OCI-LY7 (cell line): Measurements from ENCODE around the gene RNF223. TPM values are rescaled to one million over a fixed set of nuclear protein-coding genes. Genes with fewer than 3 reads are reported as not detected.

Experiments used
- BruUV-seq: library from RNA; stranded (reverse); fragments of 400-500 nt; replicated peaks from 2 replicates; lab custom pipeline; 2021; lab: Mats Ljungman, UMichigan
- CTCF ChIA-PET: fragments of 300-600 bp; sonication (Branson Sonifier 250); formaldehyde crosslinking; loops from one replicate; lab custom pipeline; 2022; ENCODE audit warnings: antibody characterized with exemption; ENCODE audit not compliant: unreplicated experiment; lab: Charles Lee
- POLR2A ChIA-PET: fragments of 300-600 bp; sonication (Branson Sonifier 250); formaldehyde crosslinking; loops from one replicate; lab custom pipeline; 2022; ENCODE audit warnings: antibody characterized with exemption; lab: Charles Lee
- DNase-seq: peaks from one replicate; pipeline ENCODE4 v3.0.0-alpha.2; 2015; ENCODE audit warnings: low spot score
- H2AFZ ChIP-seq: fragments of 200-600 bp; sonication (generic), shearing (Covaris generic); 2 replicates; pipeline ENCODE4 v1.6.1; 2014; ENCODE audit warnings: mild to moderate bottlenecking, antibody characterized with exemption, low read length, moderate library complexity
- H3K27ac ChIP-seq: fragments of 200-600 bp; sonication (generic); 2 replicates; pipeline ENCODE4 v1.5.1; 2014; ENCODE audit warnings: mixed run types, low read depth, mild to moderate bottlenecking, moderate library complexity, low read length, inconsistent platforms; ENCODE audit not compliant: poor library complexity, severe bottlenecking
- H3K36me3 ChIP-seq: fragments of 200-600 bp; sonication (generic); 2 replicates; pipeline ENCODE4 v1.6.1; 2014; ENCODE audit warnings: mild to moderate bottlenecking, antibody characterized with exemption, low read length, moderate library complexity, mixed read lengths; ENCODE audit not compliant: insufficient read depth
- H3K4me1 ChIP-seq: fragments of 200-600 bp; sonication (generic); 2 replicates; pipeline ENCODE4 v1.5.1; 2014; ENCODE audit warnings: mild to moderate bottlenecking, low read length; ENCODE audit not compliant: insufficient read depth, poor library complexity, severe bottlenecking
- H3K4me2 ChIP-seq: fragments of 200-600 bp; sonication (generic); 2 replicates; pipeline ENCODE4 v1.6.1; 2014; ENCODE audit warnings: mild to moderate bottlenecking, low read length
- H3K4me3 ChIP-seq: fragments of 200-600 bp; sonication (generic); 2 replicates; pipeline ENCODE4 v1.5.1; 2014; ENCODE audit warnings: mild to moderate bottlenecking, low read depth, low read length; ENCODE audit not compliant: poor library complexity, severe bottlenecking
- H3K79me2 ChIP-seq: fragments of 200-600 bp; sonication (generic); 2 replicates; pipeline ENCODE4 v1.6.1; 2016; ENCODE audit warnings: low read depth, mild to moderate bottlenecking, low read length, moderate library complexity, mixed read lengths; ENCODE audit not compliant: insufficient read depth
- H3K9me2 ChIP-seq: fragments of 200-600 bp; sonication (generic); 2 replicates; pipeline ENCODE4 v1.6.1; 2016; ENCODE audit warnings: mild to moderate bottlenecking, low read length, mixed read lengths; ENCODE audit not compliant: insufficient read depth
- H3K9me3 ChIP-seq: fragments of 200-600 bp; sonication (generic); 2 replicates; pipeline ENCODE4 v1.6.1; 2014; ENCODE audit warnings: mild to moderate bottlenecking, mixed run types, low read length, mixed read lengths
- H4K20me1 ChIP-seq: fragments of 200-600 bp; sonication (generic); 2 replicates; pipeline ENCODE4 v1.6.1; 2014; ENCODE audit warnings: mild to moderate bottlenecking, antibody characterized with exemption, low read length, moderate library complexity, mixed read lengths; ENCODE audit not compliant: insufficient read depth
- EZH2phosphoT487 ChIP-seq: fragments of 200-600 bp; sonication (generic); IDR thresholded peaks from 2 replicates; pipeline ENCODE4 v1.6.1; 2018; ENCODE audit warnings: low read depth, borderline replicate concordance, mild to moderate bottlenecking, mixed run types, antibody characterized with exemption, low read length, moderate library complexity, mixed read lengths
- intact Hi-C: fragments of 100-400 bp; cut with micrococcal nuclease; formaldehyde crosslinking; loops from one replicate; pipeline ENCODE4 v1.10.0; 2022; ENCODE audit not compliant: unreplicated experiment
- total RNA-seq, 2 experiments: library from RNA; depleted of rRNA in 1 of 2; stranded (reverse); fragments of >200 nt in 1 of 2; shearing (Covaris generic) in 1 of 2; gene quantifications; 2 replicates each; pipeline ENCODE4 v1.2.3, GENCODE V29; 2014 to 2022
- TF ChIP-seq, protein P1 (sequence below): fragments of 200-600 bp; sonication (generic); conservative IDR thresholded peaks from 2 replicates; pipeline ENCODE4 v1.5.1; 2014; ENCODE audit warnings: mild to moderate bottlenecking, antibody characterized with exemption, low read length, moderate library complexity, mixed read lengths

The RNF223 gene
- total RNA-seq, 2 experiments from 2014 or later, result not detected

GRCh38 chr1:1024771-1025699 lies 49.1 kb downstream of the RNF223 start:
- no peak for TF ChIP-seq EZH2phosphoT487
- TF ChIP-seq, protein P1, sequence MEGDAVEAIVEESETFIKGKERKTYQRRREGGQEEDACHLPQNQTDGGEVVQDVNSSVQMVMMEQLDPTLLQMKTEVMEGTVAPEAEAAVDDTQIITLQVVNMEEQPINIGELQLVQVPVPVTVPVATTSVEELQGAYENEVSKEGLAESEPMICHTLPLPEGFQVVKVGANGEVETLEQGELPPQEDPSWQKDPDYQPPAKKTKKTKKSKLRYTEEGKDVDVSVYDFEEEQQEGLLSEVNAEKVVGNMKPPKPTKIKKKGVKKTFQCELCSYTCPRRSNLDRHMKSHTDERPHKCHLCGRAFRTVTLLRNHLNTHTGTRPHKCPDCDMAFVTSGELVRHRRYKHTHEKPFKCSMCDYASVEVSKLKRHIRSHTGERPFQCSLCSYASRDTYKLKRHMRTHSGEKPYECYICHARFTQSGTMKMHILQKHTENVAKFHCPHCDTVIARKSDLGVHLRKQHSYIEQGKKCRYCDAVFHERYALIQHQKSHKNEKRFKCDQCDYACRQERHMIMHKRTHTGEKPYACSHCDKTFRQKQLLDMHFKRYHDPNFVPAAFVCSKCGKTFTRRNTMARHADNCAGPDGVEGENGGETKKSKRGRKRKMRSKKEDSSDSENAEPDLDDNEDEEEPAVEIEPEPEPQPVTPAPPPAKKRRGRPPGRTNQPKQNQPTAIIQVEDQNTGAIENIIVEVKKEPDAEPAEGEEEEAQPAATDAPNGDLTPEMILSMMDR, result no peak
- H3K9me2 ChIP-seq, result no peaks in the 10 kb centered on the region
- no peak overlapping the region for H3K4me3 ChIP-seq
- intact Hi-C loops, result no loop called here
- no peak overlapping the region for H3K4me2 ChIP-seq
- H3K9me3 ChIP-seq, result no peaks in the 10 kb centered on the region
- H4K20me1 ChIP-seq, result no peaks in the 10 kb centered on the region
- no peak overlapping the region for H2AFZ ChIP-seq
- H3K27ac ChIP-seq, result no peak overlapping the region
- BruUV-seq, result no TSS peak
- ChIA-PET CTCF (no interaction called here), POLR2A (no interaction called here)
- H3K79me2 ChIP-seq, result no peaks in the 10 kb centered on the region
- H3K36me3 ChIP-seq, result no peaks in the 10 kb centered on the region
- no peak for DNase-seq
- H3K4me1 ChIP-seq, result peaks cover 6% of the 10 kb centered on the region

- no TSS peak for BruUV-seq
- no peak for TF ChIP-seq EZH2phosphoT487
- TF ChIP-seq, protein P1, result no peak
- ChIA-PET POLR2A (interaction anchor here (1.4 kb wide), 1 partner anchor 10 kb away, joined by 3 read pairs; the partner anchor contains the start of gene ISG15), CTCF (no interaction called here)
- peaks cover 6% of the 10 kb centered on the region for H3K4me1 ChIP-seq
- H2AFZ ChIP-seq, result no peak overlapping the region
- no peak overlapping the region for H3K4me2 ChIP-seq
- no peak for DNase-seq
- no peaks in the 10 kb centered on the region for H3K36me3 ChIP-seq
- no peaks in the 10 kb centered on the region for H3K9me3 ChIP-seq
- H3K4me3 ChIP-seq, result no peak overlapping the region
- no peaks in the 10 kb centered on the region for H3K79me2 ChIP-seq
- no peaks in the 10 kb centered on the region for H4K20me1 ChIP-seq
- intact Hi-C loops, result no loop called here
- H3K9me2 ChIP-seq, result no peaks in the 10 kb centered on the region
- no peak overlapping the region for H3K27ac ChIP-seq
These were observed 49.8 kb downstream of the RNF223 start for GRCh38 chr1:1024149-1024770.
